NCI-H1417 (cell line): ENCODE measurements around the gene MGST3.
"Not testable (repeated sequence)": the region's sequence is repeated elsewhere in the genome, so short reads cannot be mapped to it uniquely, and the experiment has no call there.

ENCODE experiments used
- DNase-seq, 3 experiments: peaks; one replicate each; lab custom pipeline; 2025; lab: John Stamatoyannopoulos, UW

The MGST3 gene

DNA sequence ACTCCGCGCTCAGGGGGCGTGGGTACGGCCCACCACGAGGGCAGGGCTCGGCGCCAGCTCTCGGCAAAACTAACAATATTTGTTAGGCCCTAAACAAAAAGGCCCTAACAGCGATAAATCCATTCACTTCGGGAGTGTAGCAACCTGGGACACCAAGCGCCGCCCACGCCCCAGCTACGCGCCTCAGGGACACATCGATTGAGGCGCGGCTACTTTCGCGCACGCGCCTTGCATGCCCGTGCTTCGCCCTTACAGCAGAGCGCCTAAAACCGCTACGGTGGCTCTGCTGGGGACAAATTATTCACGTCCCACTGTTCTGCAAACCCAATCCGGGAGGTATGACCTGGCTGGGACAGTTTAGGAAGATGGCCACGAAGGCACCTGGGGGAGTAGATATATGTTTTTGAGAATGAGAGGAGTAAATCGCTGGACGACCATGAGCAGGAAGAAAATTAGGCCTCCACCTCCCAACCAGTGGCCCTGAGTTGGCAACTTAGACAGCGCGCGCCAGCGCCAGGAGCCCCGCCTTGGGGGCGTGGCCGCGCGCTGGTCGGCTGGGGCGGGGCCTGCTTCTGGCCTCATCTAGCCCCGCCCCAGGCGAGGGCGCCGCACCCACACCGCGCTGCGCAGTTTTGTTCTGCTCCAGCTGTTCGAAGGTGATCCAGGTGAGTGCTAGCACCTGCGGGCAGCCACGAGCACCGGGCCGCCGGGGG is at the start of gene MGST3:
MGST3 (plus strand) TSS at position 606 of the 713 bp plus-strand sequence. CDS start 18,614 bp downstream, outside the sequence.
- DNase-seq = peak; percentile 99 to 100 (median 99)

DNA sequence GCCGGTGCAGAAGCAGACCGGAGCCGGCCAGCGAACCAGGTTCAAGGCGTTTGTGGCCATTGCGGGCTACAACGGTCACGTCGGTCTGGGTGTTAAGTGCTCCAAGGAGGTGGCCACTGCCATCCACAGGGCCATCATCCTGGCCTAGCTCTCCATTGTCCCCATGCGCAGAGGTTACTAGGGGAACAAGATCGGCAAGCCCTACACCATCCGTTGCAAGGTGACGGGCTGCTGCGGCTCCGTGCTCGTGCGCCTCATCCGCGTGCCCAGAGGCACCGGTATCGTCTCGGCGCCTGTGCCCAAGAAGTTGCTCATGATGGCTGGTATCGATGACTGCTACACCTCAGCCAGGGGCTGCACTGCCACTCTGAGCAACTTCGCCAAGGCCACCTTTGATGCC is 49.1 kb upstream of the MGST3 start:
- no peak for DNase-seq

DNA sequence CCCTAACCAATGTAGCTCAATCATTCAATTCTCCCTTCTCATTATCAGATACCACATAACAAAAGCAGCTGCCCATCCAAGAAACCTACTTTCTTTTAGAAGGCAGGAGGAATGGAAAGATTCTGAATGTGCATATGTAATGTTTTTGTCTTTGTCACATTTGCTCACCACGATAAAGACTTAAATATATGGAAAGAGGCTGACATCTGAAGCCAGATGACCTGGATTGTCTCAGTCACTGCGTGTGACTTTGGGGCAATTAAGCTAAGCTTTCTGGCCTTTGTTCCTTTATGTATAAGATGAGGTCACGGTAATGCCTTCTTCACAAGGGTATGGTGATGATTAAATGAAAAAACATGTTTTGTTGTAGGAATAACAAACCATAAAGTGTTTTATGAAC is 44.6 kb upstream of the MGST3 start:
- DNase-seq = no peak

DNA sequence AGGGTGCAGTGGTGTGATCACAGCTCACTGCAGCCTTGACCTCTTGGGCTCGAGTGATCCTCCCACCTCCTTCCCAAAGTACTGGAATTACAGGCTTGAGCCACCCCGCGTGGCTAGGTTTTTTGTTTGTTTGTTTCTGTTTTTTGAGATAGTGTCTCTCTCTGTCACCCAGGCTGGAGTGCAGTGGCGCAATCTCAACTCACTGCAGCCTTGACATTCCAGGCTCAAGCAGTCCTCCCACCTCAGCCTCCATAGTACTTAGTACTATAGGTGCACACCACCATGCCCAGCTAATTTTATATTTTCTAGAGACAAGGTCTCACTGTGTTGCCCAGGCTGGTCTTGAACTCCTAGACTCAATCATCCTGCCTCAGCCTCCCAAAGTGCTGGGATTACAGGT is 39.6 kb upstream of the MGST3 start:
- DNase-seq = not testable (repeated sequence)

DNA sequence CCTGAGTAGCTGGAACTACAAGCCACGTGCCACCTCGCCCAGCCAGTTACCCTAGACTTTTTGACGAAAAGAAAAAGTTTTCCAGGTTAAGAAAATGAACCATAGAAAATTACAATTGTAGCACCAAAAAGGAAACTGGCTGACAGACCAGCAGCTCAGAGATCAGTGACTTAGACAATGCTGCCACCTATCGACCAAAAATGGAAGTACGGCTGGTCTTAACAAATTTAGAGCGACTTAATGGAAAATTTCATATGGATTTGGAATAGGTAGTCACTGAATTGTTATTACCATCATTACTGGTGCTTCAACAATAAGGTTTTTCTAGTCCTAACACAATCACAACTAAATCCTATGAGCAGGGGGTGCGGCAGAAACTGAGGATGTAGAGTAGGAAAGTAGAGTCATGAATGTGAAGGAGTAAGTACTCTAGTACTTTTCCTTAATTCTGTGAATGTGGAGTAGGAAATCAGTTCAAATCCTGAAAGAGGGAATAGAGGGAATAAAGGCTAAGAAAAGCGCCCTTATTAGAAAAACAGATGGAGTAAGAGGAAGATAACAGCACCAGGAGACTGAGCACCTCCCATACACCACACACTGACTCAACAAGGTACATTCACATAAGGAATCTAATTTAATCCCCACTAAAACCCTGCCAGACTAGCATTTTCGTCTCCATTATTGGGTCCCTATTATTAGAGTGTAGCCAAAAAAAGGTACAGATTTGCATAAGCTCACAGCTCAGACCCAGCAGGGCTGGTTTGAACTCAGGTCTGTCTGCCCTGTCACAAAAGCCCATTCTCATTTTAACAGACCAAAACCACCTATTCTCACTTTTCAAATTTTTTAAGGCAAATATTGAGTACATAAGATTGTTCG is 37.9 kb upstream of the MGST3 start:
- peak; percentile 62 to 95 (median 87) for DNase-seq

DNA sequence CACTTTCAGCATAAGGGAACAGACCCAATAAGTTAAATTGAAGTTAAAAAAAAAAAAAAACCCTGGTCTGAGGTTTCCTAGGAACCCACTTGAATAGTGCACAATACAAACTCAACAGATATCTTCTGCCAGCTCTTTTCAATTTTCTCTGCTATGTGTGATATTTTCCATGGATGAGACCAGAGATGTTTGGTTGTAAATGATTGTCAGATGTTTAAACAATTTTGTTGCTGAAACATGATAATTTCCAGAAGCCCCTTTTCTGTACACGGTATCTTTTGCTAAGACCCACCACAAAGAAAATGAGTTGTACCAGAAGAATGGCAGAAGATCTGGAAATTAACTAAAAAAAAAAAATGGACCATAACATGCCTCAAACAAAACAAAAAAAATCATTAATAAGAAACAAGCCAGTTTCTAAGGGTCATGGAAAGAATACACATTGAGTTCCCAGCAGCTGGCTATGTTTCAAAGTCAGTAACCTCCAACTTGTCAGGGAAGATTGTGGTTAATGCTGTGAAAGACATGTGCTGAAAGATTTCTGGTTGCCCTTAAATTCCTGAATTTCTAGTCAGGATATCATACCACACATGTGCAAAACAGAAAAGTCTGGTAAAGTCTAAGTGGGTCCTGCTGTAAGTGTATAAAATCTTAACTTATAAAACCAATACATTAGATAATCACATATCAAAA is 35.6 kb upstream of the MGST3 start:
- DNase-seq = no peak

DNA sequence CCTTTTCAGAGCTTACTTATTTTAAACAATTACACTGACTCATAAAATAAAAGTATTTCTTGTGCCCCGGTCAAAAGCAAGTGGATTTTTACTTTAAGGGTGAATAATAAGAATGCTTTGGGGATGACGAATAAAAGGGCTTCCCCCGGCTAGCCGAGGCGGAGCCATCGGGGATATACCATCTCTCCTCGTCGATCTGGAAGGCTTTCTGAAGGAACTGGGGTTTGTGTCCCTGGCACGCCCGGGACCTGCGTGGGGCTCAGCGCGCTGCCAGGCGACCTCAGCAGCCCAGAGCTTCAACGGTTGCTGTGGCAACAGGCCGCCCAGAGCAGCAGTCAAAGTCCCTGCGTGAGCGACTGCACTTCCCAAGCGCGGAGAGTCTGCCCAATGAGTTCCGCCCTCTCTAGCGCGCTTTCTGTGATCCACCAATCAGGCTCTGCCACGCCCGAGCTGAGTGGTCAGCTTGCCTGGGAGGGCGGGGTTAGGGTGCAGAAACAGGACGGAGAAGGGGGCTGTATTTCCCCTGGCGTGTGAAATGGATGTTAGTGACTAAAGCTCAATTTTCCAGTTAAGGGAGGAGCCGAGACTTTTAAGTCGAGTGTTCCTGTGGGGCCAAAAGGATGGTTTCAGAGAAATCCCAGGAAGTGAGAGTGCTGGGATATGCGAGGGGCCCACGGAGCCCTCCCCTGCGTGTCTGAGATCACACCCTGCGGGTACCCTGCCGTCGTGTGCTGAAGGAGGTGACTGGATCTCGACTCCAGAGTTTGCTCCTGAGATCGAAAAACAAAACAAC is 33.0 kb upstream of the MGST3 start:
- DNase-seq = peak; percentile 96 to 99 (median 99)

DNA sequence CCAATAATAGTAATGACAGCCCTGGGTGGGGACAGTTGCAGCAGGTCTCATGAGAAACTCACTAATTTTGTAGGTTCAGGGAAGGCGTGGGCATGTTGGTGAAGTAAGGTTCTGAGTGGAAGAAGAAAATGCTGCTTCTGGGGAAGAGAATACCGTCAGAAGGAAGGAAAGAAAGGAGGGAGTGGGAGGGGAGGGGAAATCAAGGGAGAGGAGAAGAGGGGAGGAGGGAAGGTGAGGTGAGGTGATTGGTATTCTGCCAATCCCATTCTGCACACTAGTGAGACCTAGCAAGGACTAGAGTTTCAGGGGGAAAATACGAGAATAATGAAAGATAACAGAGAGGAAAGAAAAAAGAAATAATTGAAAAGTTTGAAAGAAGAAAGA is 32.4 kb upstream of the MGST3 start:
- DNase-seq = peak in 2 of 3 experiments; percentile 59 to 75

DNA sequence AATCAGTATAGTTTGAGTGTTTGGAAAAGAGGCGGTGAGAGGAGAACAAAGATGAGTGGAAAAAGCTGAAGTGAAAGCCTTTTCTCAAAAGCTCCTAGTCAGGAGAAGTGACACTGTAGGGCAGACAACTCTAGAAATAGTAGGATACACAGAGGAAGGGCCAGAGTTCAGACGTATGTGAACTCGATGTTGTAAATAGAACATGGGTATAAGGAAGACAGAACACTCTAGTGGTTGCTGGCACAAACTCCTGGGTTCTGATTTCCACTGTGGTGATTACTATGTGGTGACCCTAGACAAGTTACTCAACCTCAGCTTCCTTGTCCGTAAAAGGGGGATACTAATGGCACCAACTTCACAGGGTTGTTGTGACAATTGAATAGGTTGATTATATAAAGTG is 30.2 kb upstream of the MGST3 start:
- DNase-seq = no peak

DNA sequence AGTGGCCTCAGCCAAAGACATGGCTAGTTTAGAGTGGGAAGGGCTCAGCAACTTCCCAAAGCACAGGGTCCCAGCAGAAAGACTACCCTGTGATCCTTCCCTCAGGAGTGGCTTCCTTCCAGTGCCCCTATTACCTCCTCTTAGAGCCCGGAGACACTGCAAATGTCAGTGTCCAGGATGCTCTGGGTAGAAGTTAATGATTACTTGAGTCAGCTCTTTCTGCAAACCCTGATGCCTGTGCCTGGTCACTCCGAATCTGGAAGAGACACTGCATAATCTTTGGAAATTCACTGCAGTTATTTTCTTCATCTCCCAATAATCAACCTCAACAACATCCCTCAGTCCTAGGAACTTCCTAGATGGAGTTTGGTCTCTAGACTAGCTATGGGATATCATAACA is 27.2 kb upstream of the MGST3 start:
- no peak for DNase-seq

DNA sequence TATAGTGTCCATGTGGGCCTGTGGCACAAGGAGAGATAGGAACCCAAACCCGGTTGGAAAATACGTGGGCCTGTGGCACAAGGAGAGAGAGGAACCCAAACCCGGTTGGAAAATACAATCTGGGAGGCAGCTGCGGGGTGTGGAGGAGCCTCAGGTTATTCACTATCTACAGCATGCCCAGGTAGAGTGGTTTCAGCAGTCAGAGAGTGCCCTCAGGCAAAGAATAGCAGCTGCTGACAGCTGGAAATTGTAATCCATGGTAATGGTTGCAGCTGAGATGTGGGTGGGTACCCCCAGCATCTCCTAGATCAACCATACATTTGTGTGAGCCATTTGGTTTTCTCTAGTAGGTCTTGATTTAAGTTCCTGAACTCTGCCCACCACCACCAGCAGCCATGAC is 25.8 kb upstream of the MGST3 start:
- DNase-seq = peak in 1 of 3 experiments; percentile 31

DNA sequence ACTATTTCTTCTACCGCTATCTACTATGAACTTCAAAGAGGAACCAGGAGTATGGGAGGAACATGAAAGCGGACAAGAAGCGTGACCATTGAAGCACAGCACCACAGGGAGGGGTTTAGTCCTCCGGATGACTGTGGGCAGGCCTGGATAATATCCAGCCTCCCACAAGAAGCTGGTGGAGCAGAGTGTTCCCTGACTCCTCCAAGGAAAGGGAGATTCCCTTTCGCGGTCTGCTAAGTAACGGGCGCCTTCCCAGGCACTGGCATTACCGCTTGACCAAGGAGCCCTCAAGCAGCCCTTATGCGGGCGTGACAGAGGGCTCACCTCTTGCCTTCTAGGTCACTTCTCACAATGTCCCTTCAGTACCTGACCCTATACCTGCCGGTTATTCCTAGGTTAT is 24.4 kb upstream of the MGST3 start:
- DNase-seq = not testable (repeated sequence)

DNA sequence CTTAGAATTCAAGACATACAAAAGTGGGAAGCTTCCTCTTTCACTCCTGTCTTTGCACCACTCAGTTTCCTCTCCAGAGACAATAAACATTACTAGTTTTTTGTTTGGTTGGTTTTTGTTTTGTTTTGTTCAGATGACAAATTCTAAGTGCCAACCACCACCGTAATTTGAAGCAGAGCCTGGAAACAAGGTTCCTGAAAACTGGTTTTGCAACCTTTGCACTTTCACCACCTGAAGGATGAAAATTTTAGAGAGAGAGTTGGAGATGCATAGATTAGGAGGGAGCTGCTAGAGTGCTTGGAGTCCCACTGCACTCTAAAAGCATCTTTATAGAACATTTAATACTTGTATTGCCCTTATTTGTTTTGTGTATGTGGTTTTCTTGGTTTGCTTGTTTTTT is 20.2 kb upstream of the MGST3 start:
- peak in 1 of 3 experiments; percentile 6 for DNase-seq

DNA sequence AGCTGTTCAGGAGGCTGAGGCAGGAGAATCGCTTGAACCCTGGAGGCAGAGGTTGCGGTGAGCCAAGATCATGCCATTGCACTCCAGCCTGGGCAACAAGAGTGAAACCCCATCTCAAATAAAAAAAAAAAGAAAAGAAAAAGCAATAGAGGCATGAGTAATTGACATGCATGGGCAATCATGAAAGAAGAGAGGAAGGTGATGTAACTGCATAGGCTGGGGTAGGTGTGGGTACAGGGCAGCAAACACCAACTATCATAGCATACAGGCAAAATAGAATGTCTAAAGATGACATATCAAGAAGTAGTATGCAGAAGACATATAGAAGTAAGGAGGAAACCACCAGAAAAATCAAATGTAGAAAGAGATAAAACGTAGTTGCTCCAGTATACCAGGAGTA is 19.0 kb upstream of the MGST3 start:
- no peak for DNase-seq

DNA sequence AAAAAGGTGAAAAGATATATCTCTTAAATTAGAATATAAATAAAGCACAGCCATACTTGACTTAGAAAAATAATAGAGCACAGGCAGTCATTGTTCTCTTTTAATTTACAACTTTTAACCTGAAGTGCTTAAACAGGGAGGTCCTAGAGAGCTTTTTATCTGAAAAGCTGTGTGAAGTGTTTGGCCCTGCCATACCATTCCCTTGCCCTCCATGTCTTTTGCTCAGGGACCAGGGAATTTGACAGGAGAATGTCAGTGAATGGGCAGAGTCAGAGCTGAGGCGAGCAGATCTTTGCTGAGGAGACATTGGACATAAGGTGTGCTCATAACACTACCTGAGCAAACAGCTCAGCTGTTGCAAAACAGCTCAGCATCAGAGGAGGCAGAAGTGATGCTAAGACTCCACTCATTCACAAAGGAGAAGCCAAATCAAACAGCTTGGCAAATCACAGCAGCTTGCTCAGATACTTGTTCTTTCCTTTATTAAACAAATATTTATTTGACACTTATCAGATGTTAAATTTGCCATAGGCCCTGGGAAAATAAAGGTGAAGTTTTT is 14.9 kb upstream of the MGST3 start:
- DNase-seq = peak in 1 of 3 experiments; percentile 6

DNA sequence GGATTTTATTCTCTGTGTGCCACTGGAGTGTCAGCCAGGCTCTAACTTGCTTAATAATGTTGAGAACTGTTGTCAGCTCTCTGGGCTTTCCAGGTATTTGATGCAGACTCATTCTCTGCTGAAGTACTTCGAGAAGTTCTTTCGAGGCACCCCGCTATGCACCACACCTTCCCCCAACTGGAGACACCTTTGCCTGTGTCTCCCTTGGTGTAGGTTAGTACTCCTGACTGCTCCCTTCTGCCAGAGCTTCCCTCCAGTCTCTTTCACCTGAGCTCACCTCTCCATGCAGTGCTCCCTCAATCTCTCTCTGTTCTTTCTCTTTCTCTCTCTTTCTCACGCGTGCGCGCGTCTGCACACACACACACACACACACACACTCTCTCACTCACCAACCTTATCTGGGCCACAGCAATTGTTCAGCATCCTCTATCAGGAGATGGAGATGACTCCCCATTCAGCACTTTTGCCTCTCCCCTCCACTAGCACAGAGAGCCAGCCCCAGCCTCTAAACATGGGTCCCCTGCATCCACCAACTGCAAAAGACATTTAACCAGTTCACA is 14.0 kb upstream of the MGST3 start:
- DNase-seq = no peak

DNA sequence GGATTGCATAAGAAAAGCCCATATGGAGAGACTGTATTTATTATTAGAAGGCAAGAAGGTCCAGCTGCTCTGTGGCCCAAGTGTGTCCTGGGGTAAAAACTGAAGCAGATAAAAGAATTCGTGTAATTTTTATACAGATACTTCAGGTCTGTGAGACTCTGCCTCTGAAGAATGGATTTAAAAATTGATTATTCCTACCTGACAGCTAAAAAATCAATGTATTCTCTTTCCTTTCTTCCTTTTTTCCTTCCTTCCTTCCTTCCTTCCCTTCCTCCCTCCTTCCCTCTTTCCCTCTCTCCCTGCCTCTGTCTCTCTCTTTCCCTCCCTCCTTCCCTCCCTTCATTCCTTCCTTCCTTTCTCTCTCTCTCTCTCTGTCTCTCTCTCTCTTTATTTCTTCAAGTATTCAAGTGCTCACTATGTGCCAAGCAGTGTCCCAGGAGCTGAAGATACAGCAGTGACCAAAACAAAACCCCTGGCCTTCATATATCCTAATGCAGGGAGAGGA is 11.3 kb upstream of the MGST3 start:
- no peak for DNase-seq

DNA sequence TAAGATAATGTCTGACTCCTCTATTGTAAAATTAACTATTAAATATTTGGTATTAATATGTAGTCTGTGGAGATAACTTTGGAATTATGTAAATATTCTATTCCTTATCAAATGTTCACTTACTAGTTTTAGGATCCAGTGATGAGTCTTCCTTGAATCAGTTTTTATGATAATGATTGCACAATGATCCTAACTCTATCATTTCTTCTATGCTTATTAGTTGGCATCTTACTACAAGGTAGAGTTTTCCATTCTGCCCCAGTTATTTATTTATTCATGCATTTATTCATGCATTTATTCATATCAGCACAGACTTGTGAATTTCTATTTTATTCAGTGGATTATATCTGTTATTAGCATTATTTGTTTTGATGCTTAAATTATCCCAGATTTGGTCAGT is 7.4 kb upstream of the MGST3 start:
- no peak for DNase-seq

DNA sequence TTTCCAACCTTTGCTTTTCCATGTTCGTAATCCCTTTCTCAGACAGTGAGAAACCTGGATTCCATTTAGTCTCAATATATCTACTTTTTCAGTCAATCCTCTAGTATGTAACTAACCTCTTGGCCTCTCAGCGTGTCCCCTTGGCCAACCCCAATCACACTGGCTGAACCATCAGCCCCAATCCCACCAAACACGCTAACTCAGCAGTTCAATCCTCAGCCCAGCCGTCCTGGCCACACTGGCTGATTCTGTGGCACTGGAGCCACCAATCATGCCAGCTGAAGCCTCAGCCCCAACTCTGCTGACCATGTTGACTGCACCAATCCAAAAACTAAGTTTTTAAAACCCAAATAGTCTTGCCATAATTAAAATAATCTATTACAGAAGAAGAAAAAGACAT is 6.6 kb upstream of the MGST3 start:
- DNase-seq = no peak

DNA sequence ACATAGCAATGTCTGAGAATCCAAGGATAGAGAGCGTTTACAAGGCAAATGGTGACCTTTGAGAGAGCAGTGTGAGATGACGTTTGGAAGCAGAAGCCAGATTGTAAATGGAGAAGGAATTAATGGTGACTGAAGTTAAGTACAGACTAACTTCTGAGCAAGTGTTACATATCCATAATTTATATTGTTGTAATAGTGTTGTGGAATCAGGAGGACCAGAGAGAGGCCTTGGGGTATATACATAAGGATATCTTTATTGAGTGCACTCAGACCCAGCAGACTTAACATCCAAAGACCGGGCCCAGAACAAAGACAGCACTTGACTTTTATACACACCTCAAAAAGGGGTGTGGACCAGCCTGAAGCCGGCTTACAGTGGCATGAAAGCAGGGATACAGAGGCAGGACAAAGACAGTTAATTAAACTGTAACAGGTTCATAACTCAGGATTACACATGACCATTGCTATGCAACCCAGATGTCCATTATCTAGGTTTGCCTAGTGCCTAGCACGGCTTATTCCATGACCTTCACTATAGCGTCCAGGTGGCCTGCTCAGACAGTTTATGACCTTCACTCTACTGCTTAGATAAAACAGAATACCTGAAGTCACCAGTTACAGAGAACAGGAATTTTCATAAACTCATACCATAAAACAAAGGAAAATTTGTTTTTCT is 2.7 kb upstream of the MGST3 start:
- DNase-seq = no peak
